HL-60 (cell line): Measurements from ENCODE around the gene MGST2.

Experiments used
- DNase-seq, 2 experiments: peaks; one replicate each; pipeline ENCODE4 v3.0.0-alpha.2; 2010 to 2020; ENCODE audit warnings: low read depth in 1 of 2, low spot score in 1 of 2
- H3K27ac ChIP-seq: fragments of 250-450 bp; sonication (Bioruptor Pico); replicated peaks from 2 replicates; pipeline ENCODE4 v1.5.1; 2020; ENCODE audit warnings: mild to moderate bottlenecking, moderate library complexity
- H3K27me3 ChIP-seq: fragments of 250-450 bp; sonication (Bioruptor Pico); 2 replicates; pipeline ENCODE4 v1.5.1; 2021; ENCODE audit warnings: mild to moderate bottlenecking, moderate library complexity; ENCODE audit not compliant: insufficient read depth, poor library complexity, severe bottlenecking
- H3K4me3 ChIP-seq: replicated peaks from 2 replicates; pipeline ENCODE4 v1.5.1; 2011; ENCODE audit warnings: mild to moderate bottlenecking, control low read depth, low read length; ENCODE audit not compliant: insufficient read depth
- GABPA ChIP-seq: IDR thresholded peaks from 2 replicates; pipeline ENCODE4 v1.6.1; 2012; ENCODE audit warnings: low read depth
- POLR2AphosphoS5 ChIP-seq: IDR thresholded peaks from 2 replicates; pipeline ENCODE4 v1.6.1; 2012; ENCODE audit warnings: low read depth
- SPI1 ChIP-seq: IDR thresholded peaks from 2 replicates; pipeline ENCODE4 v1.6.1; 2012; ENCODE audit warnings: low read depth, mild to moderate bottlenecking, borderline replicate concordance
- TF ChIP-seq, protein P1 (sequence below): IDR thresholded peaks from one replicate; pipeline ENCODE4 v1.5.1; 2011; ENCODE audit warnings: low read length, control low read depth, inconsistent platforms; ENCODE audit not compliant: insufficient read depth
- TF ChIP-seq, protein P2 (sequence below): IDR thresholded peaks from 2 replicates; pipeline ENCODE4 v1.6.1; 2012; ENCODE audit warnings: low read depth; ENCODE audit not compliant: insufficient replicate concordance

Gene MGST2

DNA sequence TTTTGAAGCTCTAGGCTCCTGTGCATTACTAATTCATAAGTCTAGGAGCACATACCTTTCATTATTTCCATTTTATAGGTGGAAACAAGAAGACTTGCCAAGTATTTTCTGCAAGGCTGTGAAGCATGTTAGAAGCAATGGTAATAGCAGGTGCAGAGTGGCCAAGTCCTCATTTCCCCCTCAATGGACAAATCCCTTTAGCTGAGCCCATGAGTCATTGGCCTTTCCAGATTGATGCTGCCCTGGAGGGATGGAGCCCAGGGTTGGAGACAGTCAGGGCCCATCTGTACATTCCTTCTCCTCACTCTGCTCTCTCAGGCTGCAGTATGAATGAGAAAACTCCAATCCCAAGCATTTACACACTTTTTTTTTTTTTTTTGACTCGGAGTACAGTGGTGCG is 6.6 kb downstream of the MGST2 start:
- Histone ChIP-seq H3K4me3 (no peak overlapping the region), H3K27me3 (no peaks in the 10 kb centered on the region), H3K27ac (no peak overlapping the region)
- no peak for DNase-seq
- TF ChIP-seq SPI1 (no peak), GABPA (no peak), POLR2AphosphoS5 (no peak)
- TF ChIP-seq, protein P1, sequence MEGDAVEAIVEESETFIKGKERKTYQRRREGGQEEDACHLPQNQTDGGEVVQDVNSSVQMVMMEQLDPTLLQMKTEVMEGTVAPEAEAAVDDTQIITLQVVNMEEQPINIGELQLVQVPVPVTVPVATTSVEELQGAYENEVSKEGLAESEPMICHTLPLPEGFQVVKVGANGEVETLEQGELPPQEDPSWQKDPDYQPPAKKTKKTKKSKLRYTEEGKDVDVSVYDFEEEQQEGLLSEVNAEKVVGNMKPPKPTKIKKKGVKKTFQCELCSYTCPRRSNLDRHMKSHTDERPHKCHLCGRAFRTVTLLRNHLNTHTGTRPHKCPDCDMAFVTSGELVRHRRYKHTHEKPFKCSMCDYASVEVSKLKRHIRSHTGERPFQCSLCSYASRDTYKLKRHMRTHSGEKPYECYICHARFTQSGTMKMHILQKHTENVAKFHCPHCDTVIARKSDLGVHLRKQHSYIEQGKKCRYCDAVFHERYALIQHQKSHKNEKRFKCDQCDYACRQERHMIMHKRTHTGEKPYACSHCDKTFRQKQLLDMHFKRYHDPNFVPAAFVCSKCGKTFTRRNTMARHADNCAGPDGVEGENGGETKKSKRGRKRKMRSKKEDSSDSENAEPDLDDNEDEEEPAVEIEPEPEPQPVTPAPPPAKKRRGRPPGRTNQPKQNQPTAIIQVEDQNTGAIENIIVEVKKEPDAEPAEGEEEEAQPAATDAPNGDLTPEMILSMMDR, result no peak
- TF ChIP-seq, protein P2, sequence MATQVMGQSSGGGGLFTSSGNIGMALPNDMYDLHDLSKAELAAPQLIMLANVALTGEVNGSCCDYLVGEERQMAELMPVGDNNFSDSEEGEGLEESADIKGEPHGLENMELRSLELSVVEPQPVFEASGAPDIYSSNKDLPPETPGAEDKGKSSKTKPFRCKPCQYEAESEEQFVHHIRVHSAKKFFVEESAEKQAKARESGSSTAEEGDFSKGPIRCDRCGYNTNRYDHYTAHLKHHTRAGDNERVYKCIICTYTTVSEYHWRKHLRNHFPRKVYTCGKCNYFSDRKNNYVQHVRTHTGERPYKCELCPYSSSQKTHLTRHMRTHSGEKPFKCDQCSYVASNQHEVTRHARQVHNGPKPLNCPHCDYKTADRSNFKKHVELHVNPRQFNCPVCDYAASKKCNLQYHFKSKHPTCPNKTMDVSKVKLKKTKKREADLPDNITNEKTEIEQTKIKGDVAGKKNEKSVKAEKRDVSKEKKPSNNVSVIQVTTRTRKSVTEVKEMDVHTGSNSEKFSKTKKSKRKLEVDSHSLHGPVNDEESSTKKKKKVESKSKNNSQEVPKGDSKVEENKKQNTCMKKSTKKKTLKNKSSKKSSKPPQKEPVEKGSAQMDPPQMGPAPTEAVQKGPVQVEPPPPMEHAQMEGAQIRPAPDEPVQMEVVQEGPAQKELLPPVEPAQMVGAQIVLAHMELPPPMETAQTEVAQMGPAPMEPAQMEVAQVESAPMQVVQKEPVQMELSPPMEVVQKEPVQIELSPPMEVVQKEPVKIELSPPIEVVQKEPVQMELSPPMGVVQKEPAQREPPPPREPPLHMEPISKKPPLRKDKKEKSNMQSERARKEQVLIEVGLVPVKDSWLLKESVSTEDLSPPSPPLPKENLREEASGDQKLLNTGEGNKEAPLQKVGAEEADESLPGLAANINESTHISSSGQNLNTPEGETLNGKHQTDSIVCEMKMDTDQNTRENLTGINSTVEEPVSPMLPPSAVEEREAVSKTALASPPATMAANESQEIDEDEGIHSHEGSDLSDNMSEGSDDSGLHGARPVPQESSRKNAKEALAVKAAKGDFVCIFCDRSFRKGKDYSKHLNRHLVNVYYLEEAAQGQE, result no peak

DNA sequence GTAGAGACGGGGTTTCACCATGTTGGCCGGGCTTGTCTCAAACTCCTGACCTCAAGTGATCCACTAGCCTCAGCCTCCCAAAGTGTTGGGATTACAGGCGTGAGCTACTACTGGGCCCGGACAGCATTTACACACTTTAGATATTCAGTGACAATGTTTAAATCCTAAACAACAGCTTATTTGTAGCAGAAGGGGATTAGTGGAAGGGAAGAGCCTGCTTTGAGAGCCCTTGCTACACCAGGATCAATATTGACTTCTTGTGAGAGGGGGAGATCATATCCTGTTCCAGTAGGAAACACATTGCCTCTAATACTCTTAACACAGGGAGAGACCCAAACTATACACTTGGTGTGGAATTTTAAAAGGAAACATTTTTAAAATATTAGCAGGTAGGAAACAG is 7.1 kb downstream of the MGST2 start:
- H3K27ac ChIP-seq, result no peak overlapping the region
- DNase-seq, result no peak
- no peak overlapping the region for H3K4me3 ChIP-seq

DNA sequence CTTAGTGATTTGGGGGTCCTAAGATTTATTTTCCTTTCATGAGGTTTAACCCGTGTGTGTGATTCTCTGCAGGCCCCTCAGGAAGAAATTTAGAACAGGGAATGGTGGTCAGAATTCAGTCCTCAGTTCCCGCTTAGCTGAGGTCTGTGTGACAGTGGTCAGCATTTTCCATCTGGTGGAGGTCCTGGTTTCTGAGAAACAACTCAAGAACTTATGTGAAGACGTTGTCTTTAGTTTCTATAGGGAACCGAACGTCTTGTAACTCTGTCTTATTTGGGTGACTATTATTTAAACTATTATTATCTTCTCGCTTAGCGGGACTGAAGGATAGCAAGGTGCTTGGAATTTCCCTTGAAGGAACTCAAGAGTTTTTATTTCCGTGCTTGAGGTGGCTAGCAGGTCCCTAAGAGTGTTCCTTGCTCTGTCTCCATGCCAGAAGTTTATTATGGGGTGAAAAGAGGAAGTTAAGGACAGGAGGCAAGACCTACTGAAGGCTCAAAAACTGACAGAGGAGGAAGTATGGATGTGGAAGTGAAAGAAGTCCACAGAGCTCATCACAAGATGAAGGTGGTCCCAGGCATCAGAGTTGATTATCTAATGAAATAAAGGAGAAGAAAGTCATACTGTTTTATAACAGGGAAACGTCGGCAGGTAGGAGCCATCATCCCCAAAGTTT is 9.4 kb downstream of the MGST2 start:
- TF ChIP-seq POLR2AphosphoS5 (no peak), SPI1 (peak; percentile 79)
- TF ChIP-seq, protein P1, result no peak
- TF ChIP-seq, protein P2, result no peak
- no peak overlapping the region for H3K4me3 ChIP-seq
- peak overlapping the region; percentile 52 for H3K27ac ChIP-seq
- H3K27me3 ChIP-seq, result no peaks in the 10 kb centered on the region
- DNase-seq, result peak; percentile 62 to 74

More for the DNA sequence above, 7.1 kb downstream of the MGST2 start:
- TF ChIP-seq, protein P2, result no peak
- TF ChIP-seq, protein P1, result no peak
- TF ChIP-seq SPI1, result no peak
- H3K27me3 ChIP-seq, result no peaks in the 10 kb centered on the region
